Right atrium auricular region (tissue), 2 donors: Measurements from ENCODE around the gene STRA6. TPM values are rescaled to one million over a fixed set of nuclear protein-coding genes. Genes with fewer than 3 reads are reported as not detected.

ENCODE experiments used
- DNase-seq: peaks from one replicate; pipeline ENCODE4 v3.0.0-alpha.2; 2019; ENCODE audit warnings: low spot score
- H3K27ac ChIP-seq, 2 donors: fragments of 200-600 bp; sonication (generic); 1 replicate in 1 of 2; 2 replicates in 1 of 2; pipeline ENCODE4 v1.5.1; 2016 to 2019
- H3K27me3 ChIP-seq, 2 donors: fragments of 200-600 bp; sonication (generic); one replicate each; pipeline versions ENCODE4 v1.5.1 to v1.6.0; 2017 to 2019
- H3K36me3 ChIP-seq: fragments of 200-600 bp; sonication (generic); one replicate; pipeline ENCODE4 v1.5.1; 2016
- H3K4me1 ChIP-seq, 2 donors: fragments of 200-600 bp; sonication (generic); one replicate each; pipeline versions ENCODE4 v1.5.1 to v1.6.0; 2017 to 2019
- H3K4me3 ChIP-seq, 2 donors: fragments of 200-600 bp; sonication (generic); 1 replicate in 1 of 2; 2 replicates in 1 of 2; pipeline ENCODE4 v1.5.1; 2017 to 2019; ENCODE audit warnings: mild to moderate bottlenecking in 1 of 2, moderate library complexity in 1 of 2
- H3K9me3 ChIP-seq, 2 donors: fragments of 200-600 bp; sonication (generic); one replicate each; pipeline ENCODE4 v1.5.1; 2019
- total RNA-seq, 2 donors: library from RNA; depleted of rRNA; stranded (reverse); fragments of >200 nt; gene quantifications; one replicate each; pipeline ENCODE4 v1.1.0, GENCODE V29; 2016
- TF ChIP-seq, protein P1 (sequence below), 2 donors: fragments of 200-600 bp; sonication (generic); IDR thresholded peaks; one replicate each; pipeline ENCODE4 v1.5.1; 2019; ENCODE audit warnings: antibody characterized with exemption in 2 of 2

Gene STRA6
- total RNA-seq, 2 donors from 2014 or later: 0.22 to 0.55 TPM

DNA sequence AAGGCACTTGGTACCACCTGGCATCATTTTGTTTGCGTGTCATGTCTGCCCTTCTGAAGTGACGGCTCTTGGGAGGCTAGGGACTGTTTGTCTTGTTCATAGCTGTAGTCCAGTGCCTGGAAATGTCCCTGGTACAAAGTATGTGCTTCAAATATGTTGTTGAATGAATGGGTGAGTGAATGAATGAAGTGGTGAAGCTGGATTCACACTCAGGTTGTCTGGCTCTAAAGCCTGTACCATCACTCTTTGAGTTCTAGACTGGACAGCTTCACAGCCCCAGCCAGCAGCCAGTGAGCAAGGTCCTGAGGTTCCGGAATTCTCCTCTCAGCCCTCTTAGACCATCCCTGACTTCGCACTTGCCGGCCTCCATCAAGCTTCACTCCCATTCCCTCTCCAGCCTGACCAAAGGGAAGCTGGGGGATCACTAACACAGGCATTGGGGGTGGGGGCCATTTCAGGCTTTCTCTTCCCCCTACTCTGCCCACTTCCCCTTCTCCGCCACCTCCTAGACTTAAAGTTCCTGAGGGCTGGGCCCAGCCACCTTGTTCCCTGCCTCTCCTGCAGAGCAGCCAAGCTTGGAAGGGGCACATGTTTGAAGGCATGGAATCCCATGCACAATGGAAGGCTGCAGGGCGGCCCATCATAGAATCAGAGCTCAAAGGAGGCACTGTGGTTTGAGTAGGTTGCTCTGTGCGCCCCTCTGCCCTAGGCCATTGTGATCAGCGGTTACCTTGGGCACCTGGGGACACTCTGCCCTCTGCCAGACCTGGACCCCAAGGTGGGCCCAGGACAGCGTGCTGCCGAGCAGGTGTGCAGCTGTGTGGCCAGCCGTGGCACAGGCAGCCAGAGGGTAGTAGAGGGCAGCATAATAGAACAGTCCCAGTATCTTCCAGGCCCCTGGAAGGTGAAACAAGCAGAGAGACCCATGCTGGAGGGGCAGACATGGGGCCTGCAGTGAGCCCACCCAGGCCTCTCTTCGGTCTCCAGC is 7.7 kb downstream of the STRA6 start:
- peaks cover 0 to 13% of the 10 kb centered on the region in 2 donors for H3K4me1 ChIP-seq
- no peak overlapping the region for H3K27ac ChIP-seq
- H3K36me3 ChIP-seq: no peaks in the 10 kb centered on the region
- TF ChIP-seq, protein P1, sequence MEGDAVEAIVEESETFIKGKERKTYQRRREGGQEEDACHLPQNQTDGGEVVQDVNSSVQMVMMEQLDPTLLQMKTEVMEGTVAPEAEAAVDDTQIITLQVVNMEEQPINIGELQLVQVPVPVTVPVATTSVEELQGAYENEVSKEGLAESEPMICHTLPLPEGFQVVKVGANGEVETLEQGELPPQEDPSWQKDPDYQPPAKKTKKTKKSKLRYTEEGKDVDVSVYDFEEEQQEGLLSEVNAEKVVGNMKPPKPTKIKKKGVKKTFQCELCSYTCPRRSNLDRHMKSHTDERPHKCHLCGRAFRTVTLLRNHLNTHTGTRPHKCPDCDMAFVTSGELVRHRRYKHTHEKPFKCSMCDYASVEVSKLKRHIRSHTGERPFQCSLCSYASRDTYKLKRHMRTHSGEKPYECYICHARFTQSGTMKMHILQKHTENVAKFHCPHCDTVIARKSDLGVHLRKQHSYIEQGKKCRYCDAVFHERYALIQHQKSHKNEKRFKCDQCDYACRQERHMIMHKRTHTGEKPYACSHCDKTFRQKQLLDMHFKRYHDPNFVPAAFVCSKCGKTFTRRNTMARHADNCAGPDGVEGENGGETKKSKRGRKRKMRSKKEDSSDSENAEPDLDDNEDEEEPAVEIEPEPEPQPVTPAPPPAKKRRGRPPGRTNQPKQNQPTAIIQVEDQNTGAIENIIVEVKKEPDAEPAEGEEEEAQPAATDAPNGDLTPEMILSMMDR (IDR thresholded peaks at IDR 0.05): no peak
- no peak overlapping the region for H3K4me3 ChIP-seq
- no peak for DNase-seq
- no peaks in the 10 kb centered on the region for H3K9me3 ChIP-seq
- no peaks in the 10 kb centered on the region for H3K27me3 ChIP-seq

DNA sequence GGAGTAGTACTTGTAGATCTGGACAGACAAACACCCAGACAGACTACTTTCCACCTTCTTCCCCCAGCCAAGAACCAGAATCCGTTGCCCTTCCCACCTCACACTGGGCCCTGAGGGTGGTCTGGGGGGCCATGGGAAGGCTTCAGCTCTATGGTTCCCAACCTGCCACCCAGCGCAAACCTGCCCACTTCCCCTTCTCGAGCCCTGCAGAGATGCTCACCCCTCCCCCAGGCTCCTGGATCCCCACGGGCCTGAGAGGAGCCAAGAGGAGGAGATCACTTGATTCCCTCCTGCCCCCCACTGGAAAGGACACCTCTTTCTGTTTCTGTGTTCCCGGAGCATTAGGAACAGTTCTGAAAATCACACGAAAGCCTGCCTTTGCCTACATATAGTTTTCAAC is 8.7 kb downstream of the STRA6 start:
- Histone ChIP-seq H3K27me3 (no peaks in the 10 kb centered on the region), H3K9me3 (no peaks in the 10 kb centered on the region), H3K4me3 (no peak overlapping the region), H3K4me1 (peaks cover 0 to 13% of the 10 kb centered on the region in 2 donors), H3K27ac (no peak overlapping the region), H3K36me3 (no peaks in the 10 kb centered on the region)
- no peak for DNase-seq
- TF ChIP-seq, protein P1 (IDR thresholded peaks at IDR 0.05): no peak

DNA sequence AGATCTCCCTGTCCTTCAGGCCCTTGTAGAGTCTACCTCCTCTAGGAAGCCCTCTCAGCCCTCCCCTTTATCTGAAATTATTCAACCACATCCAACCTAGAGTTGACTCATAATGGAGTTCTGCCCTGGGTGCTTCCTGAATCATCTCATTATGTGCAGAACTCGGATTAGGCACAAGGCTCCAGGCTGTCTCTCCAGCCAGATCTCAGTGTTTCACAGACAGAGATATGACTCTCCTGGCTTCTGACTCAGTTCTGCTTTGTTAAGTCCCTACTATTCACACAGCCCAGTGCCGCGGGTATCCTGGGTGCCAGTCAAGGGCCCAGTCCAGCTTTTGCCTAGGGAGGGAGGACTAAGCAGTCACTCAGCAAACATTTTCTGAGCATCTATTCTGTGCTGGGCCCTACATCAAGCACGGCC is 9.3 kb downstream of the STRA6 start:
- no peak overlapping the region for H3K4me3 ChIP-seq
- no peak for DNase-seq
- no peak overlapping the region for H3K27ac ChIP-seq
- TF ChIP-seq, protein P1 (IDR thresholded peaks at IDR 0.05): no peak
- H3K36me3 ChIP-seq: no peaks in the 10 kb centered on the region
- H3K27me3 ChIP-seq: no peaks in the 10 kb centered on the region
- H3K4me1 ChIP-seq: peaks cover 0 to 13% of the 10 kb centered on the region in 2 donors
- H3K9me3 ChIP-seq: no peaks in the 10 kb centered on the region

DNA sequence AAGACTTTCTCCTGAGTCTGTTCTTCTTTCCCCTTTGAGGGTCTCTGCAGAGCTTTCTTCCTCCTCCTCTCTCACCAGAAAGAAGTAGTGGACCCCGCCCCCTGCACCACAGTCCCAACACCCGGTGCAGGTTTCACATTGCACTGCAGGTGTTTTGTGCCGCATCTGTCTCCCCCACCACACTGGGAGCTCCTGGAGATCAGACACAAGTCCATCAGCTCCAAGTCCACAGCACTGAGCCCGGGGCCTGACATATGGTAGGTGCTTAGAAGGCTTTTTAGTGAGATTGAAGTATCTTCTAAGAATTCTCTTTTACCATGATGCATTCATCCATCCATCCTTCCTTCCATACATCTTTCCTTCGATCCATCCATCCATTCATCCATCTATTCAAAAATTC is 9.8 kb downstream of the STRA6 start:
- H3K27ac ChIP-seq: no peak overlapping the region
- no peaks in the 10 kb centered on the region for H3K9me3 ChIP-seq
- TF ChIP-seq, protein P1 (IDR thresholded peaks at IDR 0.05): no peak
- H3K27me3 ChIP-seq: no peaks in the 10 kb centered on the region
- no peak for DNase-seq
- no peak overlapping the region for H3K4me3 ChIP-seq
- no peaks in the 10 kb centered on the region for H3K36me3 ChIP-seq
- H3K4me1 ChIP-seq: peaks cover 0 to 13% of the 10 kb centered on the region in 2 donors

DNA sequence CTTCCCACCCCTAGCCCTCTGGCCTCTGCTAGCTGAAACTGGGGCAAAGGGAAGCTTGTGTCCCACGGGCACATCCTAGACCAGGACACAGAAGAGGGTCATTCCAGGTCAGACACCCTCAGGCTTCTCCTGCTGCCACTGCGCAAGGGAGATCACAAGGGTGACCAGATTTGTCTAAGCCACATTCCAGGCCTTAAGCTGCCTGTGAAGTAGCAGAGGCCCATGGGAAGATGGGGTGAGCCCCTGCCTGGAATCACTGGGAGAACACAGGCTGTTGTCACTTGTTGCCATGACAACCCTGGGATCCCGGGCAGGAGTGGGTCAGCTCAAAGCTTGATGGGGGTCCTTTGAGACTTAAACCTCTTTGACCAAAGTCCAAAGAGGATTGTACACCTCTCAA is 10.8 kb downstream of the STRA6 start:
- Histone ChIP-seq H3K4me1 (peaks cover 0 to 13% of the 10 kb centered on the region in 2 donors), H3K27me3 (no peaks in the 10 kb centered on the region), H3K4me3 (no peak overlapping the region), H3K36me3 (no peaks in the 10 kb centered on the region), H3K27ac (no peak overlapping the region), H3K9me3 (no peaks in the 10 kb centered on the region)
- no peak for DNase-seq
- TF ChIP-seq, protein P1 (IDR thresholded peaks at IDR 0.05): no peak
